ENCODE measurements around the gene GAL3ST2.

GRCh38 chr2:241788572-241788971 lies 11.9 kb downstream of the GAL3ST2 start:
- TF ChIP-seq, protein P1, sequence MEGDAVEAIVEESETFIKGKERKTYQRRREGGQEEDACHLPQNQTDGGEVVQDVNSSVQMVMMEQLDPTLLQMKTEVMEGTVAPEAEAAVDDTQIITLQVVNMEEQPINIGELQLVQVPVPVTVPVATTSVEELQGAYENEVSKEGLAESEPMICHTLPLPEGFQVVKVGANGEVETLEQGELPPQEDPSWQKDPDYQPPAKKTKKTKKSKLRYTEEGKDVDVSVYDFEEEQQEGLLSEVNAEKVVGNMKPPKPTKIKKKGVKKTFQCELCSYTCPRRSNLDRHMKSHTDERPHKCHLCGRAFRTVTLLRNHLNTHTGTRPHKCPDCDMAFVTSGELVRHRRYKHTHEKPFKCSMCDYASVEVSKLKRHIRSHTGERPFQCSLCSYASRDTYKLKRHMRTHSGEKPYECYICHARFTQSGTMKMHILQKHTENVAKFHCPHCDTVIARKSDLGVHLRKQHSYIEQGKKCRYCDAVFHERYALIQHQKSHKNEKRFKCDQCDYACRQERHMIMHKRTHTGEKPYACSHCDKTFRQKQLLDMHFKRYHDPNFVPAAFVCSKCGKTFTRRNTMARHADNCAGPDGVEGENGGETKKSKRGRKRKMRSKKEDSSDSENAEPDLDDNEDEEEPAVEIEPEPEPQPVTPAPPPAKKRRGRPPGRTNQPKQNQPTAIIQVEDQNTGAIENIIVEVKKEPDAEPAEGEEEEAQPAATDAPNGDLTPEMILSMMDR (conservative IDR thresholded peaks at IDR 0.05): no peak
- TF ChIP-seq ZFX (IDR thresholded peaks at IDR 0.05): no peak

Measured in C4-2B (cell line).